HEK293T (cell line): Measurements from ENCODE around the gene PTPRE.

Experiments used
- CTCF ChIA-PET: fragments of 350-600 bp; formaldehyde crosslinking; extraction: SDS; loops from one replicate; lab custom pipeline; 2021; ENCODE audit warnings: antibody characterized with exemption, inconsistent platforms; lab: Yijun Ruan, JAX
- POLR2A ChIA-PET: fragments of 350-600 bp; formaldehyde crosslinking; extraction: SDS; loops from one replicate; lab custom pipeline; 2020; ENCODE audit warnings: antibody characterized with exemption, inconsistent platforms; lab: Yijun Ruan, JAX
- DNase-seq: peaks from one replicate; pipeline ENCODE4 v3.0.0; 2012; ENCODE audit warnings: mixed read lengths; ENCODE audit errors: extremely low spot score
- ARNT ChIP-seq: fragments of 450-650 bp; IDR thresholded peaks from 2 replicates; pipeline ENCODE4 v1.6.1; 2017; ENCODE audit warnings: mild to moderate bottlenecking
- BHLHE40 ChIP-seq: fragments of 450-650 bp; IDR thresholded peaks from 2 replicates; pipeline ENCODE4 v1.6.1; 2016; ENCODE audit warnings: mild to moderate bottlenecking, moderate library complexity, borderline replicate concordance
- CTBP1 ChIP-seq: fragments of 450-650 bp; IDR thresholded peaks from 2 replicates; pipeline ENCODE4 v1.6.1; 2016; ENCODE audit warnings: borderline replicate concordance
- ELF4 ChIP-seq: fragments of 450-650 bp; IDR thresholded peaks from 2 replicates; pipeline ENCODE4 v1.6.1; 2017; ENCODE audit warnings: antibody characterized with exemption
- FOXA1 ChIP-seq: fragments of 450-650 bp; IDR thresholded peaks from 2 replicates; pipeline ENCODE4 v1.6.1; 2016; ENCODE audit warnings: mild to moderate bottlenecking
- FOXK2 ChIP-seq: fragments of 450-650 bp; IDR thresholded peaks from 2 replicates; pipeline ENCODE4 v1.6.1; 2016; ENCODE audit warnings: mild to moderate bottlenecking
- FOXM1 ChIP-seq: fragments of 450-650 bp; IDR thresholded peaks from 2 replicates; pipeline ENCODE4 v1.6.1; 2017; ENCODE audit warnings: mild to moderate bottlenecking, borderline replicate concordance
- HDGF ChIP-seq: fragments of 450-650 bp; IDR thresholded peaks from 2 replicates; pipeline ENCODE4 v1.6.1; 2017; ENCODE audit warnings: antibody characterized with exemption, borderline replicate concordance
- L3MBTL2 ChIP-seq: fragments of 450-650 bp; conservative IDR thresholded peaks from 2 replicates; pipeline ENCODE4 v1.6.1; 2016; ENCODE audit warnings: mild to moderate bottlenecking
- LEF1 ChIP-seq: fragments of 450-650 bp; IDR thresholded peaks from 2 replicates; pipeline ENCODE4 v1.6.1; 2017; ENCODE audit warnings: mild to moderate bottlenecking, borderline replicate concordance
- NFRKB ChIP-seq: fragments of 450-650 bp; IDR thresholded peaks from 2 replicates; pipeline ENCODE4 v1.6.1; 2016; ENCODE audit warnings: mild to moderate bottlenecking, moderate library complexity
- PKNOX1 ChIP-seq: fragments of 450-650 bp; IDR thresholded peaks from 2 replicates; pipeline ENCODE4 v1.6.1; 2016
- SP1 ChIP-seq: fragments of 450-650 bp; IDR thresholded peaks from 2 replicates; pipeline ENCODE4 v1.6.1; 2017
- SUZ12 ChIP-seq: fragments of 450-650 bp; IDR thresholded peaks from 2 replicates; pipeline ENCODE4 v1.6.1; 2016; ENCODE audit warnings: mild to moderate bottlenecking
- TARDBP ChIP-seq: fragments of 450-650 bp; IDR thresholded peaks from 2 replicates; pipeline ENCODE4 v1.6.1; 2016
- ZNF384 ChIP-seq: fragments of 450-650 bp; IDR thresholded peaks from 2 replicates; pipeline ENCODE4 v1.6.1; 2016

PTPRE gene

GRCh38 chr10:127998501-127999144 is 91.7 kb downstream of the PTPRE start:
- ChIA-PET CTCF (no interaction called here), POLR2A (no interaction called here)
- no peak for DNase-seq
- no peak for TF ChIP-seq SP1
- no peak for TF ChIP-seq SUZ12

- POLR2A ChIA-PET: no interaction called here
- CTCF ChIA-PET: interaction anchor here (0.5 to 1.2 kb wide), 2 partner anchors 12 to 17 kb away, joined by 3 read pairs; no protein-coding TSS in a partner anchor
- TF ChIP-seq CTBP1 (no peak), PKNOX1 (no peak), TARDBP (no peak), HDGF (no peak), ARNT (no peak), NFRKB (no peak), SUZ12 (no peak), ZNF384 (no peak), FOXM1 (no peak), LEF1 (no peak), L3MBTL2 (no peak), ELF4 (no peak), FOXA1 (no peak), BHLHE40 (no peak), SP1 (no peak), FOXK2 (no peak)
- no peak for DNase-seq
Observed at GRCh38 chr10:127999297-128000129, 92.6 kb downstream of the PTPRE start.

- ChIA-PET CTCF (interaction anchor here (0.5 to 1.2 kb wide), 2 partner anchors 11 to 16 kb away, joined by 3 read pairs; no protein-coding TSS in a partner anchor), POLR2A (no interaction called here)
- no peak for DNase-seq
- no peak for TF ChIP-seq TARDBP
- no peak for TF ChIP-seq PKNOX1
- no peak for TF ChIP-seq FOXM1
- no peak for TF ChIP-seq ZNF384
- no peak for TF ChIP-seq LEF1
- no peak for TF ChIP-seq HDGF
- no peak for TF ChIP-seq ELF4
- TF ChIP-seq BHLHE40: no peak
- TF ChIP-seq ARNT: no peak
- TF ChIP-seq CTBP1: no peak
- no peak for TF ChIP-seq SP1
- no peak for TF ChIP-seq FOXA1
- TF ChIP-seq L3MBTL2: no peak
- TF ChIP-seq NFRKB: no peak
- TF ChIP-seq FOXK2: no peak
Observed at GRCh38 chr10:128000471-128001362, 93.8 kb downstream of the PTPRE start.

- TF ChIP-seq HDGF: no peak
- TF ChIP-seq NFRKB: no peak
- no peak for TF ChIP-seq ARNT
- TF ChIP-seq SP1: no peak
- no peak for TF ChIP-seq SUZ12
- no peak for TF ChIP-seq TARDBP
- no peak for TF ChIP-seq CTBP1
- no peak for TF ChIP-seq L3MBTL2
- no peak for TF ChIP-seq FOXA1
- no peak for TF ChIP-seq FOXK2
- no peak for TF ChIP-seq BHLHE40
- no peak for TF ChIP-seq ZNF384
- TF ChIP-seq LEF1: no peak
- TF ChIP-seq PKNOX1: no peak
- TF ChIP-seq FOXM1: no peak
- TF ChIP-seq ELF4: no peak
- POLR2A ChIA-PET: no interaction called here
- DNase-seq: no peak
- CTCF ChIA-PET: no interaction called here
Observed at GRCh38 chr10:128001363-128001745, 94.5 kb downstream of the PTPRE start.

- CTCF ChIA-PET: no interaction called here
- POLR2A ChIA-PET: no interaction called here
- TF ChIP-seq FOXA1: no peak
- no peak for TF ChIP-seq LEF1
- TF ChIP-seq ELF4: no peak
- no peak for TF ChIP-seq HDGF
- TF ChIP-seq FOXM1: no peak
- TF ChIP-seq SUZ12: no peak
- no peak for TF ChIP-seq TARDBP
- no peak for TF ChIP-seq NFRKB
- TF ChIP-seq ARNT: no peak
- TF ChIP-seq PKNOX1: no peak
- TF ChIP-seq BHLHE40: no peak
- TF ChIP-seq ZNF384: no peak
- TF ChIP-seq L3MBTL2: no peak
- TF ChIP-seq SP1: no peak
- no peak for TF ChIP-seq FOXK2
- no peak for TF ChIP-seq CTBP1
- DNase-seq: no peak
Observed at GRCh38 chr10:128001849-128002248, 94.9 kb downstream of the PTPRE start.
